ENCODE measurements around the gene PLCZ1. TPM values are rescaled to one million over a fixed set of nuclear protein-coding genes. Genes with fewer than 3 reads are reported as not detected.

Gene PLCZ1
- total and polyA plus RNA-seq, 10 of the 15 experiments (the other 5 are each of a cell fraction or from before 2014, with no cell fraction given): not detected

GRCh38 chr12:18752280-18752920 is 14.6 kb upstream of the PLCZ1 start (continued):
- TF ChIP-seq, protein P1, sequence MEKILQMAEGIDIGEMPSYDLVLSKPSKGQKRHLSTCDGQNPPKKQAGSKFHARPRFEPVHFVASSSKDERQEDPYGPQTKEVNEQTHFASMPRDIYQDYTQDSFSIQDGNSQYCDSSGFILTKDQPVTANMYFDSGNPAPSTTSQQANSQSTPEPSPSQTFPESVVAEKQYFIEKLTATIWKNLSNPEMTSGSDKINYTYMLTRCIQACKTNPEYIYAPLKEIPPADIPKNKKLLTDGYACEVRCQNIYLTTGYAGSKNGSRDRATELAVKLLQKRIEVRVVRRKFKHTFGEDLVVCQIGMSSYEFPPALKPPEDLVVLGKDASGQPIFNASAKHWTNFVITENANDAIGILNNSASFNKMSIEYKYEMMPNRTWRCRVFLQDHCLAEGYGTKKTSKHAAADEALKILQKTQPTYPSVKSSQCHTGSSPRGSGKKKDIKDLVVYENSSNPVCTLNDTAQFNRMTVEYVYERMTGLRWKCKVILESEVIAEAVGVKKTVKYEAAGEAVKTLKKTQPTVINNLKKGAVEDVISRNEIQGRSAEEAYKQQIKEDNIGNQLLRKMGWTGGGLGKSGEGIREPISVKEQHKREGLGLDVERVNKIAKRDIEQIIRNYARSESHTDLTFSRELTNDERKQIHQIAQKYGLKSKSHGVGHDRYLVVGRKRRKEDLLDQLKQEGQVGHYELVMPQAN (conservative IDR thresholded peaks at IDR 0.05): no peak
- TF ChIP-seq NFXL1 (IDR thresholded peaks at IDR 0.05; ENCODE audit: borderline replicate concordance) (no peak), CEBPZ (IDR thresholded peaks at IDR 0.05; ENCODE audit: low read depth, low read length) (no peak), ATF2 (IDR thresholded peaks at IDR 0.05; ENCODE audit: low read length) (no peak), POU2F2 (IDR thresholded peaks at IDR 0.05; ENCODE audit: borderline replicate concordance, low read depth, low read length) (no peak), EP300 (IDR thresholded peaks at IDR 0.05; ENCODE audit: borderline replicate concordance in 1 of 2, control insufficient read depth in 1 of 2, low read depth in 2 of 2, low read length in 2 of 2) (no peak)
